K562 (cell line): ENCODE results near the gene GSX2. TPM values are rescaled to one million over a fixed set of nuclear protein-coding genes. Genes with fewer than 3 reads are reported as not detected.

ENCODE experiments used
- ATAC-seq: fragments of 200-7000 bp; cut with Tn5 transposase; 3 replicates; pipeline ENCODE4 v1.9.1; 2020; ENCODE audit warnings: moderate library complexity
- Bru-seq: library from RNA; stranded (reverse); fragments of 400-500 nt; gene quantifications from one replicate; lab custom pipeline; 2021; lab: Mats Ljungman, UMichigan
- BruChase-seq, 2 experiments: library from RNA; stranded (reverse); fragments of 400-500 nt; gene quantifications; one replicate each; lab custom pipeline; 2021; lab: Mats Ljungman, UMichigan
- BruUV-seq: library from RNA; stranded (reverse); fragments of 400-500 nt; replicated peaks from 2 replicates; lab custom pipeline; 2021; lab: Mats Ljungman, UMichigan
- CTCF ChIA-PET: fragments of 300-600 bp; formaldehyde crosslinking; extraction: SDS; loops from one replicate; lab custom pipeline; 2021; ENCODE audit warnings: low intra/inter-chr PET ratio; lab: Yijun Ruan, JAX
- POLR2A ChIA-PET: fragments of 300-600, 350-650 bp; sonication (Branson Sonifier 250); formaldehyde crosslinking; extraction: SDS; loops from one replicate; lab custom pipeline; 2021; ENCODE audit warnings: antibody characterized with exemption, inconsistent platforms; lab: Yijun Ruan, JAX
- DNase-seq, 4 experiments: peaks; one replicate each; pipeline versions ENCODE4 v3.0.0 to v3.0.0-alpha.2; 2011 to 2018; ENCODE audit warnings: low spot score in 3 of 4, mixed read lengths in 3 of 4; ENCODE audit errors: extremely low read depth in 1 of 4
- FAIRE-seq: peaks from 2 replicates; lab custom pipeline; 2011; peaks lifted over from hg19 to GRCh38; lab: Jason Lieb, UNC
- H2AFZ ChIP-seq: 2 replicates; pipeline ENCODE4 v1.6.0; 2011; ENCODE audit warnings: low read depth, low read length, control low read depth, inconsistent platforms
- H3K27ac ChIP-seq: fragments of 200-600 bp; 3 replicates; pipeline ENCODE4 v1.8.0; 2011; ENCODE audit warnings: low read depth, mild to moderate bottlenecking, control low read depth, inconsistent platforms, low read length, moderate library complexity, mixed read lengths; ENCODE audit errors: extremely low read depth
- H3K27me3 ChIP-seq, 2 experiments: fragments of 300-600 bp in 1 of 2; 2 replicates in 1 of 2; 3 replicates in 1 of 2; pipeline versions ENCODE4 v1.6.0 to v1.8.0; 2011; ENCODE audit warnings: inconsistent platforms in 2 of 2, low read length in 2 of 2, mild to moderate bottlenecking in 1 of 2, mixed read lengths in 1 of 2, moderate library complexity in 1 of 2; ENCODE audit not compliant: control insufficient read depth in 2 of 2, insufficient read depth in 2 of 2
- H3K36me3 ChIP-seq: fragments of 300-600 bp; 3 replicates; pipeline ENCODE4 v1.8.0; 2011; ENCODE audit warnings: mild to moderate bottlenecking, low read length, inconsistent platforms; ENCODE audit not compliant: control insufficient read depth, insufficient read depth
- H3K4me1 ChIP-seq, 2 experiments: fragments of 200-600 bp in 1 of 2; replicated peaks in 1 of 2; 2 replicates in 1 of 2; 3 replicates in 1 of 2; pipeline versions ENCODE4 v1.5.1 to v1.8.0; 2011; ENCODE audit warnings: inconsistent platforms in 2 of 2, low read length in 2 of 2, mild to moderate bottlenecking in 1 of 2, mixed read lengths in 1 of 2, moderate library complexity in 1 of 2; ENCODE audit not compliant: control insufficient read depth in 2 of 2, insufficient read depth in 2 of 2
- H3K4me2 ChIP-seq: 2 replicates; pipeline ENCODE4 v1.6.1; 2011; ENCODE audit warnings: low read length, control low read depth, inconsistent platforms, mixed read lengths; ENCODE audit not compliant: insufficient read depth
- H3K4me3 ChIP-seq: fragments of 200-600 bp; sonication (generic), shearing (Covaris generic); 2 replicates; pipeline ENCODE4 v1.5.1; 2016; ENCODE audit warnings: control low read depth, inconsistent platforms
- H3K79me2 ChIP-seq: fragments of 200-600 bp; 3 replicates; pipeline ENCODE4 v1.8.0; 2011; ENCODE audit warnings: low read length, inconsistent platforms; ENCODE audit not compliant: control insufficient read depth, insufficient read depth
- H3K9ac ChIP-seq, 2 experiments: 2 replicates each; pipeline versions ENCODE4 v1.6.0 to v1.6.1; 2011; ENCODE audit warnings: low read depth in 2 of 2, low read length in 2 of 2, control low read depth in 1 of 2, inconsistent platforms in 1 of 2, mild to moderate bottlenecking in 1 of 2, mixed read lengths in 1 of 2; ENCODE audit not compliant: insufficient read depth in 1 of 2
- H3K9me1 ChIP-seq: one replicate; pipeline ENCODE4 v1.6.0; 2011; ENCODE audit warnings: inconsistent platforms, mild to moderate bottlenecking, low read length, moderate library complexity; ENCODE audit not compliant: control insufficient read depth, insufficient read depth
- H3K9me3 ChIP-seq: replicated peaks from 2 replicates; pipeline ENCODE4 v1.5.1; 2011; ENCODE audit warnings: low read depth, low read length, inconsistent platforms; ENCODE audit not compliant: control insufficient read depth, insufficient read depth
- H4K20me1 ChIP-seq: replicated peaks from 2 replicates; pipeline ENCODE4 v1.6.1; 2011; ENCODE audit warnings: low read length, inconsistent platforms, mixed read lengths; ENCODE audit not compliant: control insufficient read depth, insufficient read depth
- ZNF134 ChIP-seq: fragments of 250-450 bp; sonication (Bioruptor Pico); conservative IDR thresholded peaks from 2 replicates; pipeline ENCODE4 v1.4.0; 2020
- ZNF197 ChIP-seq: fragments of 200-800 bp; sonication (Bioruptor generic); IDR thresholded peaks from 2 replicates; pipeline ENCODE4 v1.6.1; 2016; ENCODE audit warnings: low read depth, missing genetic modification characterization, missing compliant biosample characterization
- WGBS: fragments of 100-300 bp; shearing (Covaris generic); methylation state at CpG from one replicate; pipeline ENCODE4 v1.1.6; 2016; ENCODE audit warnings: low coverage, mixed read lengths; ENCODE audit not compliant: insufficient coverage; ENCODE audit errors: missing lambda C conversion rate; 5-methylcytosine and 5-hydroxymethylcytosine counted together
- in situ Hi-C: fragments of 300-500 bp; cut with MboI; formaldehyde crosslinking; loops from 4 replicates; pipeline ENCODE4 v1.15.0; 2018; ENCODE audit warnings: inconsistent platforms, mixed read lengths
- intact Hi-C: fragments of 100-400 bp; cut with micrococcal nuclease; formaldehyde crosslinking; loops from 2 replicates; pipeline ENCODE4 v1.14.2; 2022
- long read RNA-seq, 3 experiments: library from polyadenylated mRNA in 2 of 3; library from RNA in 1 of 3; unstranded in 2 of 3; stranded (forward) in 1 of 3; transcript quantifications; one replicate each; pipeline ENCODE4 v2.0.0, GENCODE V29; 2019 to 2022
- polyA minus RNA-seq, 3 experiments: library from RNA; depleted of rRNA, polyadenylated mRNA; stranded (reverse); fragments of >200 nt; gene quantifications; 2 replicates each; pipeline ENCODE4 v1.2.3, GENCODE V29; 2011
- polyA plus RNA-seq, 8 experiments: library from polyadenylated mRNA; depleted of rRNA in 4 of 8; stranded (reverse) in 5 of 8; unstranded in 3 of 8; fragments of >200 nt; fragmentation: Nextera tagmentation in 2 of 8; fragmentation: Illumina TruSeq in 1 of 8; extraction: Ambion mirVana in 2 of 8; extraction: Trizol in 1 of 8; gene quantifications; 2 replicates each; pipeline versions ENCODE4 v1.2.1 to v1.2.3, GENCODE V29; 2011 to 2014; ENCODE audit warnings: inconsistent platforms in 1 of 8, missing spikeins in 1 of 8
- total RNA-seq, 7 experiments: library from RNA; depleted of rRNA in 6 of 7; stranded (reverse); fragments of >200 nt in 6 of 7; fragmentation: Illumina TruSeq in 2 of 7; extraction: Trizol in 2 of 7; gene quantifications; 2 replicates each; pipeline versions ENCODE4 v1.2.1 to v1.2.3, GENCODE V29; 2011 to 2021; ENCODE audit warnings: low replicate concordance in 1 of 7
- TF ChIP-seq, protein P1 (sequence below), 2 experiments: fragments of 200-800 bp in 1 of 2; sonication (Bioruptor generic) in 1 of 2; sonication (generic) in 1 of 2; formaldehyde crosslinking in 1 of 2; IDR thresholded peaks in 1 of 2; conservative IDR thresholded peaks in 1 of 2; 2 replicates each; pipeline versions ENCODE4 v1.5.0 to v1.6.1; 2016 to 2020; ENCODE audit warnings: missing compliant biosample characterization in 1 of 2, missing genetic modification characterization in 1 of 2, missing genetic modification reagents in 1 of 2

GSX2 gene
- total RNA-seq (2011; cell fraction: chromatin; rRNA removed; ENCODE audit: low replicate concordance) = not detected in 2 replicates
- not detected in 2 replicates for total RNA-seq (2011; cell fraction: nucleolus; rRNA removed)
- total RNA-seq (2011; cell fraction: nucleoplasm; rRNA removed) = not detected in 2 replicates
- not detected in 2 replicates for total RNA-seq (2014; rRNA removed)
- total RNA-seq (2014; rRNA removed; fragmentation: Illumina TruSeq; extraction: Trizol) = not detected in 2 replicates
- total RNA-seq (2015; rRNA removed; fragmentation: Illumina TruSeq; extraction: Trizol) = not detected in 2 replicates
- not detected in 2 replicates for total RNA-seq (2021)
- polyA plus RNA-seq (2011; rRNA removed) = not detected in 2 replicates
- not detected in 2 replicates for polyA plus RNA-seq (2011; cell fraction: cytosol; rRNA removed)
- not detected in 2 replicates for polyA plus RNA-seq (2011; cell fraction: nucleus; rRNA removed)
- not detected in 2 replicates for polyA plus RNA-seq (2012)
- polyA plus RNA-seq (2014; fragmentation: Illumina TruSeq; extraction: Trizol) = not detected in 2 replicates
- not detected for polyA plus RNA-seq (2014; fragmentation: Nextera tagmentation; extraction: Ambion mirVana)
- not detected in 2 replicates for polyA plus RNA-seq (2014; rRNA removed)
- polyA minus RNA-seq (2011; rRNA and poly(A)+ RNA removed) = not detected in 2 replicates
- not detected in 2 replicates for polyA minus RNA-seq (2011; cell fraction: cytosol; rRNA and poly(A)+ RNA removed)
- not detected in 2 replicates for polyA minus RNA-seq (2011; cell fraction: nucleus; rRNA and poly(A)+ RNA removed)
- Bru-seq, nascent RNA = not detected
- not detected for BruChase-seq, experiment 1, labeled RNA remaining after a 2-hour chase
- not detected for BruChase-seq, experiment 2, labeled RNA remaining after a 6-hour chase
- long read RNA-seq, experiment 1 = 0 reads
- long read RNA-seq, experiment 2 = 0 reads
- long read RNA-seq, experiment 3 = 0 reads

DNA sequence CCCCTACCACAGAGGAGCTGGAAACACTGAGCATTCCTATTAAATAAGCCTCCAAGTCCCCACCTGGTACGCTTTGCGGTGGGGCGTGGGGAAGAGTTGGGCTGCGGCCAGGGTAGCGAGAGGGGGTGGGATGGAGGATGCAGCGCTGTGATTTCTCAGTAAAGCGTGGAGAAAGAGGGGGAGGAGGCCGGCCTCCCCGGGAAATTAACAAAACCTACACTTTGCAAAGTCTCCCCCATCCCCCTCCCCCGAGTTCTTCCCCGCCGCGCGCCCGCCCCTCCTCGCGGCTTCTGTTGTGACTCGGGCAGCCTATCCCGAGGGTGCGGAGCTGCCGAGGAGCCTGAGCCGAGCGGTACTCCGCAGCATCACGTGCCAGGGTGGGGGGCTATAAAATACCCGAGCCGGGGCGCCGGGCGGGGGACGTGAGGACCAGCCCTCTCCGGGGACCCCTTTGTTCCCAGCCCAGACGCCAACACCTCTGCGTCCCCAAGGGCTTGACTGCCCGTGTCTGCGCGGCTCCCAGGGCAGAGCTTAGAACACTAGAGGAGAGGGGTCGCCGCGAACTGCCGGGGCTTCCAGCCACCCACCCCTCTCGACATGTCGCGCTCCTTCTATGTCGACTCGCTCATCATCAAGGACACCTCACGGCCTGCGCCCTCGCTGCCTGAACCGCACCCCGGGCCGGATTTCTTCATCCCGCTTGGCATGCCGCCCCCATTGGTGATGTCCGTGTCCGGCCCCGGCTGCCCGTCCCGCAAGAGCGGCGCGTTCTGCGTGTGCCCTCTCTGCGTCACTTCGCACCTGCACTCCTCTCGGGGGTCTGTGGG is at the start of gene GSX2:
GSX2 (plus strand) TSS at position 416 of the 827 bp plus-strand sequence; CDS start at position 598, 182 bp downstream.
- no peaks in the 10 kb centered on the region for H3K79me2 ChIP-seq
- H3K4me1 ChIP-seq = peaks cover 0 to 7% of the 10 kb centered on the region in 2 experiments; a peak in 2 of 5 replicates
- 24% methylated on average over 22 of the region's 66 CpGs for WGBS
- H3K27me3 ChIP-seq = peaks cover 64 to 75% of the 10 kb centered on the region in 2 experiments
- H3K27ac ChIP-seq = no peak within 1 kb of the TSS
- TF ChIP-seq ZNF134 (CRISPR knock-in tag) (no peak), ZNF197 (CRISPR knock-in tag) (no peak)
- TF ChIP-seq, protein P1, sequence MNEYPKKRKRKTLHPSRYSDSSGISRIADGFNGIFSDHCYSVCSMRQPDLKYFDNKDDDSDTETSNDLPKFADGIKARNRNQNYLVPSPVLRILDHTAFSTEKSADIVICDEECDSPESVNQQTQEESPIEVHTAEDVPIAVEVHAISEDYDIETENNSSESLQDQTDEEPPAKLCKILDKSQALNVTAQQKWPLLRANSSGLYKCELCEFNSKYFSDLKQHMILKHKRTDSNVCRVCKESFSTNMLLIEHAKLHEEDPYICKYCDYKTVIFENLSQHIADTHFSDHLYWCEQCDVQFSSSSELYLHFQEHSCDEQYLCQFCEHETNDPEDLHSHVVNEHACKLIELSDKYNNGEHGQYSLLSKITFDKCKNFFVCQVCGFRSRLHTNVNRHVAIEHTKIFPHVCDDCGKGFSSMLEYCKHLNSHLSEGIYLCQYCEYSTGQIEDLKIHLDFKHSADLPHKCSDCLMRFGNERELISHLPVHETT (CRISPR knock-in tag; conservative IDR thresholded peaks at IDR 0.05 in 1 of 2, IDR thresholded peaks at IDR 0.05 in 1 of 2) = no peak
- no peak for ATAC-seq
- H3K4me2 ChIP-seq = no peak within 1 kb of the TSS
- H2AFZ ChIP-seq = no peak within 1 kb of the TSS
- no peaks in the 10 kb centered on the region for H3K9me3 ChIP-seq
- H3K4me3 ChIP-seq = no peak within 1 kb of the TSS
- H3K9me1 ChIP-seq = no peaks in the 10 kb centered on the region
- no TSS peak for BruUV-seq
- in situ Hi-C loops (no loop called here), intact Hi-C loops (loop anchor here (5.0 kb wide), 1 partner anchor 168 kb away; no protein-coding TSS in a partner anchor)
- H3K9ac ChIP-seq = no peak within 1 kb of the TSS
- FAIRE-seq = no peak
- DNase-seq = no peak
- ChIA-PET POLR2A (no interaction called here), CTCF (no interaction called here)
- H4K20me1 ChIP-seq = no peaks in the 10 kb centered on the region; the same call in 1 of the 2 replicates
- H3K36me3 ChIP-seq = no peaks in the 10 kb centered on the region
